DOHH2 (cell line): Measurements from ENCODE around the gene SYNDIG1.

ENCODE experiments used
- H3F3A ChIP-seq: fragments of 200-600 bp; sonication (generic), shearing (Covaris generic); 2 replicates; pipeline ENCODE4 v1.6.0; 2016; ENCODE audit warnings: antibody characterized with exemption, mild to moderate bottlenecking; ENCODE audit not compliant: control insufficient read depth, insufficient read depth
- H3K27ac ChIP-seq: fragments of 200-600 bp; sonication (generic); 2 replicates; pipeline ENCODE4 v1.5.1; 2014; ENCODE audit warnings: low read depth, mild to moderate bottlenecking, low read length, moderate library complexity
- H3K27me3 ChIP-seq: fragments of 200-600 bp; sonication (generic); 2 replicates; pipeline ENCODE4 v1.6.1; 2014; ENCODE audit warnings: mild to moderate bottlenecking, low read length, mixed read lengths; ENCODE audit not compliant: control insufficient read depth
- H3K36me3 ChIP-seq: fragments of 200-600 bp; sonication (generic); 2 replicates; pipeline ENCODE4 v1.6.1; 2014; ENCODE audit warnings: mild to moderate bottlenecking, low read length, moderate library complexity, mixed read lengths; ENCODE audit not compliant: control insufficient read depth
- H3K4me1 ChIP-seq: fragments of 200-600 bp; sonication (generic); 2 replicates; pipeline ENCODE4 v1.6.1; 2014; ENCODE audit warnings: mild to moderate bottlenecking, low read length, mixed read lengths; ENCODE audit not compliant: control insufficient read depth
- H3K4me2 ChIP-seq: fragments of 200-600 bp; sonication (generic); 2 replicates; pipeline ENCODE4 v1.6.0; 2014; ENCODE audit warnings: mild to moderate bottlenecking, low read length, moderate library complexity
- H3K4me3 ChIP-seq: fragments of 200-600 bp; sonication (generic); 2 replicates; pipeline ENCODE4 v1.5.1; 2014; ENCODE audit warnings: mild to moderate bottlenecking, low read length, mixed read lengths
- H3K79me2 ChIP-seq: fragments of 200-600 bp; sonication (generic); 2 replicates; pipeline ENCODE4 v1.6.1; 2014; ENCODE audit warnings: mild to moderate bottlenecking, low read length, mixed read lengths; ENCODE audit not compliant: control insufficient read depth
- H3K9me2 ChIP-seq: fragments of 200-600 bp; sonication (generic); replicated peaks from 2 replicates; pipeline ENCODE4 v1.6.1; 2014; ENCODE audit warnings: mild to moderate bottlenecking, low read length, mixed read lengths; ENCODE audit not compliant: control insufficient read depth
- H3K9me3 ChIP-seq: fragments of 200-600 bp; sonication (generic); 2 replicates; pipeline ENCODE4 v1.6.1; 2014; ENCODE audit warnings: antibody characterized with exemption, low read length, mixed read lengths; ENCODE audit not compliant: control insufficient read depth, insufficient read depth
- H4K20me1 ChIP-seq: fragments of 200-600 bp; sonication (generic); 2 replicates; pipeline ENCODE4 v1.6.0; 2014; ENCODE audit warnings: low read depth, mild to moderate bottlenecking, antibody characterized with exemption, low read length, moderate library complexity; ENCODE audit not compliant: control insufficient read depth, insufficient read depth
- CTCF ChIP-seq: fragments of 200-600 bp; sonication (generic); IDR thresholded peaks from one replicate; pipeline ENCODE4 v1.5.1; 2014; ENCODE audit warnings: antibody characterized with exemption, mild to moderate bottlenecking, low read depth, low read length; ENCODE audit not compliant: poor library complexity, severe bottlenecking
- EZH2phosphoT487 ChIP-seq: fragments of 200-600 bp; sonication (generic); IDR thresholded peaks from 2 replicates; pipeline ENCODE4 v1.6.1; 2017; ENCODE audit warnings: borderline replicate concordance, mild to moderate bottlenecking, antibody characterized with exemption, low read length, moderate library complexity, mixed read lengths

SYNDIG1 gene

GRCh38 chr20:24702501-24703283, 233.3 kb downstream of the SYNDIG1 start:
- no peak overlapping the region for H3K4me2 ChIP-seq
- no peaks in the 10 kb centered on the region for H3F3A ChIP-seq
- no peaks in the 10 kb centered on the region; the same call in 1 of the 2 replicates for H3K27me3 ChIP-seq
- no peaks in the 10 kb centered on the region for H4K20me1 ChIP-seq
- peaks cover 17% of the 10 kb centered on the region for H3K4me1 ChIP-seq
- no peaks in the 10 kb centered on the region for H3K9me2 ChIP-seq
- no peaks in the 10 kb centered on the region for H3K79me2 ChIP-seq
- no peaks in the 10 kb centered on the region for H3K36me3 ChIP-seq
- H3K9me3 ChIP-seq, result no peaks in the 10 kb centered on the region
- no peak overlapping the region for H3K4me3 ChIP-seq
- H3K27ac ChIP-seq, result no peak overlapping the region
- TF ChIP-seq CTCF, result no peak
- TF ChIP-seq EZH2phosphoT487, result no peak

GRCh38 chr20:24703284-24703610, 233.8 kb downstream of the SYNDIG1 start:
- TF ChIP-seq CTCF (no peak), EZH2phosphoT487 (no peak)
- no peaks in the 10 kb centered on the region; the same call in 1 of the 2 replicates for H3K27me3 ChIP-seq
- H3F3A ChIP-seq, result no peaks in the 10 kb centered on the region

GRCh38 chr20:24704899-24705298, 235.5 kb downstream of the SYNDIG1 start:
- no peaks in the 10 kb centered on the region for H3F3A ChIP-seq
- no peaks in the 10 kb centered on the region for H3K9me2 ChIP-seq
- no peaks in the 10 kb centered on the region for H3K79me2 ChIP-seq
- H3K4me2 ChIP-seq, result no peak overlapping the region
- H3K27ac ChIP-seq, result no peak overlapping the region
- no peak overlapping the region for H3K4me3 ChIP-seq
- H3K27me3 ChIP-seq, result no peaks in the 10 kb centered on the region; the same call in 1 of the 2 replicates
- no peaks in the 10 kb centered on the region for H3K36me3 ChIP-seq
- peaks cover under 1% of the 10 kb centered on the region; the same call in 1 of the 2 replicates for H3K4me1 ChIP-seq
- H3K9me3 ChIP-seq, result no peaks in the 10 kb centered on the region
- no peaks in the 10 kb centered on the region for H4K20me1 ChIP-seq
- no peak for TF ChIP-seq CTCF

More at GRCh38 chr20:24703284-24703610, 233.8 kb downstream of the SYNDIG1 start:
- Histone ChIP-seq H3K9me3 (no peaks in the 10 kb centered on the region), H4K20me1 (no peaks in the 10 kb centered on the region), H3K27ac (no peak overlapping the region), H3K79me2 (no peaks in the 10 kb centered on the region), H3K9me2 (no peaks in the 10 kb centered on the region), H3K4me1 (peaks cover 12% of the 10 kb centered on the region), H3K4me2 (no peak overlapping the region), H3K36me3 (no peaks in the 10 kb centered on the region), H3K4me3 (no peak overlapping the region)
